K562 (cell line): ENCODE data around the gene PRKACA. TPM values are rescaled to one million over a fixed set of nuclear protein-coding genes. Genes with fewer than 3 reads are reported as not detected.

Experiments used
- CBFA2T3 ChIP-seq: fragments of 450-650 bp; IDR thresholded peaks from 2 replicates; pipeline ENCODE4 v1.6.1; 2017
- CREBBP ChIP-seq: IDR thresholded peaks from one replicate; pipeline ENCODE4 v1.6.1; 2012; ENCODE audit warnings: low read depth, mild to moderate bottlenecking, control low read depth, inconsistent platforms, low read length
- DACH1 ChIP-seq: fragments of 450-650 bp; IDR thresholded peaks from 2 replicates; pipeline ENCODE4 v1.6.1; 2018; ENCODE audit not compliant: partially characterized antibody
- EGR1 ChIP-seq: fragments of 450-650 bp; conservative IDR thresholded peaks from 2 replicates; pipeline ENCODE4 v1.6.1; 2017; ENCODE audit warnings: mild to moderate bottlenecking
- FOXM1 ChIP-seq, 2 experiments: fragments of 450-650 bp in 1 of 2; sonication (generic) in 1 of 2; formaldehyde crosslinking in 1 of 2; IDR thresholded peaks; 2 replicates each; pipeline versions ENCODE4 v1.6.1 to v1.9.0; 2017 to 2022; ENCODE audit warnings: low read depth in 2 of 2, mild to moderate bottlenecking in 2 of 2, missing genetic modification reagents in 1 of 2, moderate library complexity in 1 of 2
- HDAC1 ChIP-seq, 2 experiments: fragments of 450-650 bp; IDR thresholded peaks; 2 replicates each; pipeline ENCODE4 v1.6.1; 2016 to 2017; ENCODE audit warnings: inconsistent platforms in 1 of 2, mild to moderate bottlenecking in 1 of 2, moderate library complexity in 1 of 2
- HNRNPL ChIP-seq: fragments of 200-400 bp; formaldehyde crosslinking; IDR thresholded peaks from 2 replicates; pipeline ENCODE4 v1.6.1; 2017; ENCODE audit warnings: low read depth, mild to moderate bottlenecking, low read length
- NCOA1 ChIP-seq: fragments of 450-650 bp; IDR thresholded peaks from 2 replicates; pipeline ENCODE4 v1.6.1; 2016; ENCODE audit warnings: low read depth
- OTX1 ChIP-seq: fragments of 450-650 bp; formaldehyde crosslinking; IDR thresholded peaks from 2 replicates; pipeline ENCODE4 v1.4.0; 2022; ENCODE audit warnings: mild to moderate bottlenecking
- PRMT5 ChIP-seq: sonication (generic); formaldehyde crosslinking; IDR thresholded peaks from 2 replicates; pipeline ENCODE4 v1.5.0; 2020; ENCODE audit warnings: missing genetic modification reagents
- SIX5 ChIP-seq, 2 experiments: IDR thresholded peaks; 2 replicates each; pipeline ENCODE4 v1.6.1; 2011; ENCODE audit warnings: low read length in 2 of 2, borderline replicate concordance in 1 of 2, low read depth in 1 of 2, mild to moderate bottlenecking in 1 of 2, moderate library complexity in 1 of 2; ENCODE audit not compliant: insufficient read depth in 1 of 2
- SREBF1 ChIP-seq: fragments of 150-350 bp; IDR thresholded peaks from 2 replicates; pipeline ENCODE4 v1.6.1; 2014; ENCODE audit warnings: antibody characterized with exemption, low read depth, low read length, borderline replicate concordance
- SRF ChIP-seq, 2 experiments: fragments of 250-450, 450-650 bp in 1 of 2; sonication (Bioruptor Pico) in 1 of 2; sonication (generic) in 1 of 2; formaldehyde crosslinking; IDR thresholded peaks; 2 replicates each; pipeline versions ENCODE4 v1.5.0 to v1.5.1; 2020 to 2022; ENCODE audit warnings: mild to moderate bottlenecking in 1 of 2, missing genetic modification reagents in 1 of 2
- TAF15 ChIP-seq: fragments of 200-400 bp; formaldehyde crosslinking; IDR thresholded peaks from 2 replicates; pipeline ENCODE4 v1.6.1; 2017; ENCODE audit warnings: mild to moderate bottlenecking, low read depth, low read length, moderate library complexity
- TRIM24 ChIP-seq, 2 experiments: fragments of 450-650 bp; IDR thresholded peaks; 2 replicates each; pipeline ENCODE4 v1.6.1; 2016
- ZFP36 ChIP-seq: fragments of 150-350 bp; IDR thresholded peaks from 2 replicates; pipeline ENCODE4 v1.6.1; 2018; ENCODE audit warnings: low read length, low read depth; ENCODE audit not compliant: partially characterized antibody
- ZNF41 ChIP-seq: fragments of 250-450 bp; sonication (Bioruptor Pico); conservative IDR thresholded peaks from 2 replicates; pipeline ENCODE4 v1.4.0; 2020; ENCODE audit warnings: mild to moderate bottlenecking
- ZNF444 ChIP-seq: fragments of 250-450 bp; sonication (Bioruptor Pico); IDR thresholded peaks from 2 replicates; pipeline ENCODE4 v1.4.0; 2020; ENCODE audit warnings: mild to moderate bottlenecking, moderate library complexity
- polyA plus RNA-seq, 8 experiments: library from polyadenylated mRNA; depleted of rRNA in 4 of 8; stranded (reverse) in 5 of 8; unstranded in 3 of 8; fragments of >200 nt; fragmentation: Nextera tagmentation in 2 of 8; fragmentation: Illumina TruSeq in 1 of 8; extraction: Ambion mirVana in 2 of 8; extraction: Trizol in 1 of 8; gene quantifications; 2 replicates each; pipeline versions ENCODE4 v1.2.1 to v1.2.3, GENCODE V29; 2011 to 2014; ENCODE audit warnings: inconsistent platforms in 1 of 8, missing spikeins in 1 of 8
- total RNA-seq, 7 experiments: library from RNA; depleted of rRNA in 6 of 7; stranded (reverse); fragments of >200 nt in 6 of 7; fragmentation: Illumina TruSeq in 2 of 7; extraction: Trizol in 2 of 7; gene quantifications; 2 replicates each; pipeline versions ENCODE4 v1.2.1 to v1.2.3, GENCODE V29; 2011 to 2021; ENCODE audit warnings: low replicate concordance in 1 of 7
- TF ChIP-seq, protein P1 (sequence below): fragments of 250-450 bp; sonication (Bioruptor Pico); IDR thresholded peaks from 2 replicates; pipeline ENCODE4 v1.8.0; 2021; ENCODE audit warnings: moderate library complexity, mild to moderate bottlenecking, inconsistent platforms
- TF ChIP-seq, protein P2 (sequence below): fragments of 250-450 bp; sonication (Bioruptor Pico); IDR thresholded peaks from 2 replicates; pipeline ENCODE4 v1.4.0; 2020; ENCODE audit warnings: mild to moderate bottlenecking, moderate library complexity
- TF ChIP-seq, protein P3 (sequence below): fragments of 450-650 bp; formaldehyde crosslinking; IDR thresholded peaks from 2 replicates; pipeline ENCODE4 v1.4.0; 2020; ENCODE audit warnings: mild to moderate bottlenecking, moderate library complexity
- TF ChIP-seq, protein P4 (sequence below): fragments of 450-650 bp; formaldehyde crosslinking; IDR thresholded peaks from 2 replicates; pipeline ENCODE4 v1.4.0; 2020; ENCODE audit warnings: mild to moderate bottlenecking, moderate library complexity

The PRKACA gene
- total and polyA plus RNA-seq, 9 of the 15 experiments (the other 6 are each of a cell fraction or from before 2014, with no cell fraction given): 1.2 to 63.1 (median 13.0) TPM

DNA sequence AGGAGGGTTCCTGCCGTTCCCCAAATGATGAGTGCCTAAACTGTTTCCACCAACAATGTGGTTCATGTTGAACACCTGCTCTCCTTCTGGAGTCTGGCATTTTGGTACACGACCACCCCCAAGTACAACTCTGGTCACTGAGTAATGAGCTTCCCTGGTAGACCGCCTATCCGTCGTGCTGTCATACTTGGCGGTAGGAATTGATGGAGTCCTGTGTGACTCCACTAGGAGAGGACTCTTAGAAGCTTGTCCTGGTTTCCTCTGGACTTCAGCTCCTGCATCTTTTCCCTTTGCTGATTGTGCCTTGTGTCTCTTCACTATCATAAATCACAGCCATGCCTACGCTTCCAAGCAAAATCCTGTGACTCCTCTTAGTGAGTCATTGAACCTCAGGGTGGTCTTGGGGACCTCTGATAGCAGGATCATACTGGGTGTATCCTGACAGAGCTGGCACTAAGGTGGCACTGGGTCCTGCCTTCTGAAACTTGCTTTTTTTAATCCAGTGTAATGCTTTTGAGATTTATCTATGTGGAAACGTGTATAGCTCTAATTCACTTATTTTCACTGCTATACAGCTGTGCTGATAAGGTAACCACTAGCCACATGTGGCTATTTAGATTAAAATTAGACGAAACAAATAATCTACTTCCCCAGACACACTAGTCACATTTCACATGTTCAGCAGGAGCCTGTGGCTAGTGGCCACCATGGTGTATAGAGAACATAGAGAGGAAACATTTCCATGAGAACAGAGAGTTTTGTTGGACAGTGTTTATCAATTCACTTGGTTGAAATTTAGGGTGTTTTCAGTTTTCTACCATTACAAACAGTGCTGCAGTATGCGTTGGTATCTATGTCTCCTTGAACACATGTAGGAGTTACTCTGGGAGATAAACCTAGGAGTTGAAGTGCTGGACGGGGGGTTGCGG is 25.0 kb upstream of the PRKACA start (continued):
- TF ChIP-seq FOXM1 (IDR thresholded peaks at IDR 0.05; ENCODE audit: low read depth): peak; percentile 85
- no peak for TF ChIP-seq FOXM1 (CRISPR knock-in tag; IDR thresholded peaks at IDR 0.05; ENCODE audit: low read depth)
- TF ChIP-seq, protein P1, sequence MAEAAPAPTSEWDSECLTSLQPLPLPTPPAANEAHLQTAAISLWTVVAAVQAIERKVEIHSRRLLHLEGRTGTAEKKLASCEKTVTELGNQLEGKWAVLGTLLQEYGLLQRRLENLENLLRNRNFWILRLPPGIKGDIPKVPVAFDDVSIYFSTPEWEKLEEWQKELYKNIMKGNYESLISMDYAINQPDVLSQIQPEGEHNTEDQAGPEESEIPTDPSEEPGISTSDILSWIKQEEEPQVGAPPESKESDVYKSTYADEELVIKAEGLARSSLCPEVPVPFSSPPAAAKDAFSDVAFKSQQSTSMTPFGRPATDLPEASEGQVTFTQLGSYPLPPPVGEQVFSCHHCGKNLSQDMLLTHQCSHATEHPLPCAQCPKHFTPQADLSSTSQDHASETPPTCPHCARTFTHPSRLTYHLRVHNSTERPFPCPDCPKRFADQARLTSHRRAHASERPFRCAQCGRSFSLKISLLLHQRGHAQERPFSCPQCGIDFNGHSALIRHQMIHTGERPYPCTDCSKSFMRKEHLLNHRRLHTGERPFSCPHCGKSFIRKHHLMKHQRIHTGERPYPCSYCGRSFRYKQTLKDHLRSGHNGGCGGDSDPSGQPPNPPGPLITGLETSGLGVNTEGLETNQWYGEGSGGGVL (CRISPR knock-in tag): no peak
- TF ChIP-seq, protein P2, sequence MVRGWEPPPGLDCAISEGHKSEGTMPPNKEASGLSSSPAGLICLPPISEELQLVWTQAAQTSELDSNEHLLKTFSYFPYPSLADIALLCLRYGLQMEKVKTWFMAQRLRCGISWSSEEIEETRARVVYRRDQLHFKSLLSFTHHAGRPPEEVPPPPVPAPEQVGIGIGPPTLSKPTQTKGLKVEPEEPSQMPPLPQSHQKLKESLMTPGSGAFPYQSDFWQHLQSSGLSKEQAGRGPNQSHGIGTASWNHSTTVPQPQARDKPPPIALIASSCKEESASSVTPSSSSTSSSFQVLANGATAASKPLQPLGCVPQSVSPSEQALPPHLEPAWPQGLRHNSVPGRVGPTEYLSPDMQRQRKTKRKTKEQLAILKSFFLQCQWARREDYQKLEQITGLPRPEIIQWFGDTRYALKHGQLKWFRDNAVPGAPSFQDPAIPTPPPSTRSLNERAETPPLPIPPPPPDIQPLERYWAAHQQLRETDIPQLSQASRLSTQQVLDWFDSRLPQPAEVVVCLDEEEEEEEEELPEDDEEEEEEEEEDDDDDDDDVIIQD: no peak
- no peak for TF ChIP-seq SIX5 (IDR thresholded peaks at IDR 0.05; ENCODE audit: borderline replicate concordance in 1 of 2, insufficient read depth in 1 of 2, low read depth in 1 of 2, low read length in 2 of 2)
- peak; percentile 71 to 96; a peak in 3 of 4 replicates for TF ChIP-seq HDAC1 (IDR thresholded peaks at IDR 0.05)
- TF ChIP-seq ZNF444: no peak
- no peak for TF ChIP-seq SRF (CRISPR knock-in tag; IDR thresholded peaks at IDR 0.05)
- TF ChIP-seq OTX1 (CRISPR knock-in tag): no peak
- TF ChIP-seq PRMT5 (CRISPR knock-in tag): no peak
- TF ChIP-seq SREBF1: no peak
- peak; percentile 96 for TF ChIP-seq CBFA2T3
- peak; percentile 62 for TF ChIP-seq EGR1
- TF ChIP-seq DACH1: peak; percentile 26
- peak; percentile 51 to 68; a peak in 3 of 4 replicates for TF ChIP-seq TRIM24 (IDR thresholded peaks at IDR 0.05)
- peak; percentile 61; the same call in 1 of the 2 replicates for TF ChIP-seq NCOA1
- TF ChIP-seq, protein P3, sequence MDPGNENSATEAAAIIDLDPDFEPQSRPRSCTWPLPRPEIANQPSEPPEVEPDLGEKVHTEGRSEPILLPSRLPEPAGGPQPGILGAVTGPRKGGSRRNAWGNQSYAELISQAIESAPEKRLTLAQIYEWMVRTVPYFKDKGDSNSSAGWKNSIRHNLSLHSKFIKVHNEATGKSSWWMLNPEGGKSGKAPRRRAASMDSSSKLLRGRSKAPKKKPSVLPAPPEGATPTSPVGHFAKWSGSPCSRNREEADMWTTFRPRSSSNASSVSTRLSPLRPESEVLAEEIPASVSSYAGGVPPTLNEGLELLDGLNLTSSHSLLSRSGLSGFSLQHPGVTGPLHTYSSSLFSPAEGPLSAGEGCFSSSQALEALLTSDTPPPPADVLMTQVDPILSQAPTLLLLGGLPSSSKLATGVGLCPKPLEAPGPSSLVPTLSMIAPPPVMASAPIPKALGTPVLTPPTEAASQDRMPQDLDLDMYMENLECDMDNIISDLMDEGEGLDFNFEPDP (CRISPR knock-in tag): no peak
- TF ChIP-seq CREBBP: no peak
- no peak for TF ChIP-seq ZFP36
- no peak for TF ChIP-seq ZNF41
- TF ChIP-seq TAF15: no peak
- TF ChIP-seq, protein P4, sequence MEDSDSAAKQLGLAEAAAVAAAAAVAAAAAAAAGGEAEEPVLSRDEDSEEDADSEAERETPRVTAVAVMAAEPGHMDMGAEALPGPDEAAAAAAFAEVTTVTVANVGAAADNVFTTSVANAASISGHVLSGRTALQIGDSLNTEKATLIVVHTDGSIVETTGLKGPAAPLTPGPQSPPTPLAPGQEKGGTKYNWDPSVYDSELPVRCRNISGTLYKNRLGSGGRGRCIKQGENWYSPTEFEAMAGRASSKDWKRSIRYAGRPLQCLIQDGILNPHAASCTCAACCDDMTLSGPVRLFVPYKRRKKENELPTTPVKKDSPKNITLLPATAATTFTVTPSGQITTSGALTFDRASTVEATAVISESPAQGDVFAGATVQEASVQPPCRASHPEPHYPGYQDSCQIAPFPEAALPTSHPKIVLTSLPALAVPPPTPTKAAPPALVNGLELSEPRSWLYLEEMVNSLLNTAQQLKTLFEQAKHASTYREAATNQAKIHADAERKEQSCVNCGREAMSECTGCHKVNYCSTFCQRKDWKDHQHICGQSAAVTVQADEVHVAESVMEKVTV (CRISPR knock-in tag): no peak
- TF ChIP-seq HNRNPL: no peak
